Endodermal cell (in vitro differentiated cells): ENCODE results near the gene TULP1. TPM values are rescaled to one million over a fixed set of nuclear protein-coding genes. Genes with fewer than 3 reads are reported as not detected.

ENCODE experiments used
- DNase-seq: peaks from one replicate; pipeline ENCODE4 v3.0.0-alpha.2; 2017
- H3K27ac ChIP-seq: 2 replicates; pipeline ENCODE4 v1.5.1; 2013; ENCODE audit warnings: mild to moderate bottlenecking, low read depth, low read length, moderate library complexity
- H3K27me3 ChIP-seq: 2 replicates; pipeline ENCODE4 v1.6.1; 2013; ENCODE audit warnings: mild to moderate bottlenecking, low read length, moderate library complexity; ENCODE audit not compliant: insufficient read depth, control insufficient read depth, poor library complexity, severe bottlenecking
- H3K36me3 ChIP-seq: 2 replicates; pipeline ENCODE4 v1.7.0; 2013; ENCODE audit warnings: mild to moderate bottlenecking, low read length, moderate library complexity; ENCODE audit not compliant: control insufficient read depth, insufficient read depth
- H3K4me1 ChIP-seq: one replicate; pipeline ENCODE4 v1.7.0; 2013; ENCODE audit warnings: low read length; ENCODE audit not compliant: control insufficient read depth, insufficient read depth
- H3K4me3 ChIP-seq: 2 replicates; pipeline ENCODE4 v1.5.1; 2013; ENCODE audit warnings: mild to moderate bottlenecking, low read length, moderate library complexity
- H3K9ac ChIP-seq: 2 replicates; pipeline ENCODE4 v1.6.1; 2013; ENCODE audit warnings: mild to moderate bottlenecking, low read length, moderate library complexity; ENCODE audit not compliant: poor library complexity, severe bottlenecking; ENCODE audit errors: extremely low read depth
- H3K9me3 ChIP-seq: 2 replicates; pipeline ENCODE4 v1.6.1; 2013; ENCODE audit warnings: mild to moderate bottlenecking, low read length, moderate library complexity; ENCODE audit not compliant: control insufficient read depth
- H3K27ac Mint-ChIP-seq: 2 replicates; pipeline ENCODE4 v1.8.0; 2020; ENCODE audit warnings: mixed read lengths
- H3K27me3 Mint-ChIP-seq: 2 replicates; pipeline ENCODE4 v1.8.0; 2021; ENCODE audit warnings: mild to moderate bottlenecking, mixed read lengths; ENCODE audit not compliant: insufficient read depth
- H3K36me3 Mint-ChIP-seq: 2 replicates; pipeline ENCODE4 v1.8.0; 2020; ENCODE audit warnings: low read depth, mixed read lengths
- H3K4me1 Mint-ChIP-seq: 2 replicates; pipeline ENCODE4 v1.8.0; 2020; ENCODE audit warnings: mixed read lengths
- H3K4me3 Mint-ChIP-seq: 2 replicates; pipeline ENCODE4 v1.8.0; 2020; ENCODE audit warnings: mild to moderate bottlenecking, moderate library complexity, mixed read lengths
- H3K9me3 Mint-ChIP-seq: 2 replicates; pipeline ENCODE4 v1.8.0; 2020; ENCODE audit warnings: mild to moderate bottlenecking, mixed read lengths
- CTCF ChIP-seq: fragments of 200-600 bp; sonication (generic); conservative IDR thresholded peaks from 2 replicates; pipeline ENCODE4 v1.5.0; 2021; ENCODE audit warnings: antibody characterized with exemption, mild to moderate bottlenecking
- WGBS, 2 experiments: methylation state at CpG; one replicate each; pipeline versions ENCODE4 v1.1.5 to v1.1.7; 2013; ENCODE audit warnings: missing lambda C conversion rate in 2 of 2, mixed read lengths in 1 of 2; ENCODE audit not compliant: insufficient coverage in 1 of 2, insufficient read length in 1 of 2; 5-methylcytosine and 5-hydroxymethylcytosine counted together
- total RNA-seq, 2 donors: library from RNA; stranded (reverse); fragmentation: NEBNext Ultra II Directional in 1 of 2; extraction: Animal tissue kit (Norgen Biotek cat#: 25700) in 1 of 2; gene quantifications; 2 replicates in 1 of 2; 3 replicates in 1 of 2; pipeline ENCODE4 v1.2.1, GENCODE V29; 2021

The TULP1 gene
- total RNA-seq, 2 donors from 2014 or later, result 0.29 to 4.0 TPM

DNA sequence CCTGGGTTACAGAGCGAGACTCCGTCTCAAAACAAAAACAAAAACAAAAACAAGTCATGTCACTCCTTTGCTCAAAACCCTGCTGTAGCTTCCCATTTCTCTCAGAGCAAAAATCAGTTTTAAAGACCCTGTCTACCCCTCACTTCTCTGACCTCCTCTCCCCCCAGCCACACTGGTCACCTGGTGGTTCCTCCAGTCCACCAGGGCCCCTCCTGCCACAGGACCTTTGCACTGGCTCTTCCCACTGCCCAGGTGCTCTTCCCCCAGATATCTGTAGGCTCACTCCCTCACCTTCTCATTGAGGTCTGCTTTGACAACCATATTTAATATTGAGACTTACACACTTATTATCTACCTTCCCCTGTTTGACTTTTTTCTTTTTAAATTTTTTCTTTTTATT is 10.9 kb downstream of the TULP1 start:
- Histone ChIP-seq H3K4me3 (no peak overlapping the region), H3K4me1 (peaks cover 3% of the 10 kb centered on the region), H3K27ac (no peak overlapping the region), H3K27me3 (no peaks in the 10 kb centered on the region), H3K9ac (no peak overlapping the region), H3K36me3 (no peaks in the 10 kb centered on the region), H3K9me3 (no peaks in the 10 kb centered on the region)
- Mint-ChIP-seq H3K36me3 (no peaks in the 10 kb centered on the region), H3K27ac (no peak overlapping the region), H3K4me3 (no peak overlapping the region), H3K4me1 (peaks cover 13% of the 10 kb centered on the region), H3K27me3 (peaks cover 28% of the 10 kb centered on the region), H3K9me3 (no peaks in the 10 kb centered on the region)
- WGBS, 2 experiments, result 94 to 100% methylated on average over 1 to 2 of the region's 2 CpGs
- DNase-seq, result no peak
- TF ChIP-seq CTCF, result no peak

DNA sequence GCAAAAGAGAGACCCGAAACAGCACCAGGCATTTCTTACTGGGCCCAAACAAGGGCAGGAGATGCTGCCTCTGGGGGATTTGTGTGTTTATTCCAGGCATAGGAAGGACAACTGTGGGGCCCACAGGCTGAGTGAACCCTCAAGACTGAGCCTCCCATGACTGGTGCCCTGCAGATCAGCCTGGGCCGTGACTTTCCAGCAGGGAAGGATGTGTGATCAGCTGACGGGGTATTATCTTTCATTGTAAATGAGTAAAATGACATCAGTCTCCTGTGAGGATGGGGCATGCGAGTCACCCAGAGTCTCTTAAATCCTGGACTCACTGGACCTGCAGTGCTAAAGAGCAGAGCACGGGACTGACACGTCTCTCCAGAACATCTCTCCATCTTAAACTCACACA is 11.9 kb downstream of the TULP1 start:
- peak; percentile 56 for DNase-seq
- H3K27ac Mint-ChIP-seq, result no peak overlapping the region
- H3K27me3 Mint-ChIP-seq, result peaks cover 20% of the 10 kb centered on the region
- no peak overlapping the region for H3K4me3 ChIP-seq
- H3K9ac ChIP-seq, result no peak overlapping the region
- H3K36me3 Mint-ChIP-seq, result no peaks in the 10 kb centered on the region
- H3K4me3 Mint-ChIP-seq, result no peak overlapping the region
- no peak for TF ChIP-seq CTCF
- H3K4me1 ChIP-seq, result peaks cover 3% of the 10 kb centered on the region
- peaks cover 13% of the 10 kb centered on the region for H3K4me1 Mint-ChIP-seq
- no peaks in the 10 kb centered on the region for H3K36me3 ChIP-seq
- no peaks in the 10 kb centered on the region for H3K27me3 ChIP-seq
- H3K9me3 Mint-ChIP-seq, result no peaks in the 10 kb centered on the region
- WGBS, 2 experiments, result 79 to 83% methylated on average over 4 to 6 of the region's 6 CpGs
- H3K9me3 ChIP-seq, result no peaks in the 10 kb centered on the region
- H3K27ac ChIP-seq, result no peak overlapping the region

- no peaks in the 10 kb centered on the region for H3K9me3 ChIP-seq
- peaks cover 8% of the 10 kb centered on the region for H3K4me1 ChIP-seq
- H3K9me3 Mint-ChIP-seq, result no peaks in the 10 kb centered on the region
- no peaks in the 10 kb centered on the region for H3K36me3 ChIP-seq
- peaks cover 21% of the 10 kb centered on the region for H3K4me1 Mint-ChIP-seq
- no peak overlapping the region for H3K27ac ChIP-seq
- WGBS, 2 experiments, result 92 to 94% methylated on average over 4 of the region's 4 CpGs
- TF ChIP-seq CTCF, result no peak
- no peak overlapping the region for H3K4me3 ChIP-seq
- no peaks in the 10 kb centered on the region for H3K27me3 ChIP-seq
- DNase-seq, result no peak
- H3K4me3 Mint-ChIP-seq, result no peak overlapping the region
- H3K36me3 Mint-ChIP-seq, result no peaks in the 10 kb centered on the region
- no peak overlapping the region for H3K9ac ChIP-seq
- H3K27me3 Mint-ChIP-seq, result peaks cover 16% of the 10 kb centered on the region
- no peak overlapping the region for H3K27ac Mint-ChIP-seq
Observed at GRCh38 chr6:35499372-35499771, 13.3 kb downstream of the TULP1 start.
